GM21447 (cell line): ENCODE results near the gene SLC27A1.

Experiments
- ATAC-seq: cut with Tn5 transposase; IDR thresholded peaks from one replicate; pipeline ENCODE4 v1.9.1; 2021; ENCODE audit not compliant: unreplicated experiment

Gene SLC27A1

GRCh38 chr19:17470068-17470841 is at the start of gene SLC27A1:
Gene SLC27A1, plus strand, starts transcription at chr19:17470524. Its CDS starts 17 bp downstream, at chr19:17470541.
- ATAC-seq: peak; percentile 74

GRCh38 chr19:17421942-17422341 is 48.4 kb upstream of the SLC27A1 start:
- ATAC-seq: no peak

GRCh38 chr19:17423429-17424208 is 46.7 kb upstream of the SLC27A1 start:
- ATAC-seq: no peak

DNA sequence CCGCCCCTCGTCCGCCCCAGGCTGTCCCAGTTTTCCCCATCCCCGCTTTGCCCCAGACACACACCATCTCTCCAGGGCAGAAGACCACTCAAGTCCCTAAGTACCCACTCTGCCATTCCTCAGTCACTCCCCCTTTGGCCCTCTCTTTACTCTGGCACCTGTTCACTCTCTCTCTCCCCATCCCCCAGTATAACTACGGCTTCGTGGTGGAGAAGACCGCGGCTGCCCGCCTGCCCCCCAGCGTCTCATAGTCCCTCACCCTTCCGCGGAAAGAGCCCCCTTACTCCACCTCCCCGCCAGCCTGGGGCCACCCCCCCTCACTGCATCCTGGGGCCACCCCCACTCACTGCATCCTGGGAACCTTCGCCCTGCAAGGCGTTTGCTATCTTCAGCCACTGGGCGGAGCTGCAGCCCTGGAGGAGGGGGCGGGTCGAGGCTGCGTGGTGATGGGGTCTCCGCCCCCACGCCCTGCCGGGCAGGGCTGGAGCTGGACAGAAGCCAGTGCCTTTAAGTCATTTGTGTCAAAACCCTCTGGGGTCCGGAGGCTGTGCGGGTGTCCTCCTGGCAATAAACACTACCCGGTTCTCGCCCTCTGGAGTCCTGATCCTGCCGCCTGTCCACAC is 45.5 kb upstream of the SLC27A1 start:
- no peak for ATAC-seq

DNA sequence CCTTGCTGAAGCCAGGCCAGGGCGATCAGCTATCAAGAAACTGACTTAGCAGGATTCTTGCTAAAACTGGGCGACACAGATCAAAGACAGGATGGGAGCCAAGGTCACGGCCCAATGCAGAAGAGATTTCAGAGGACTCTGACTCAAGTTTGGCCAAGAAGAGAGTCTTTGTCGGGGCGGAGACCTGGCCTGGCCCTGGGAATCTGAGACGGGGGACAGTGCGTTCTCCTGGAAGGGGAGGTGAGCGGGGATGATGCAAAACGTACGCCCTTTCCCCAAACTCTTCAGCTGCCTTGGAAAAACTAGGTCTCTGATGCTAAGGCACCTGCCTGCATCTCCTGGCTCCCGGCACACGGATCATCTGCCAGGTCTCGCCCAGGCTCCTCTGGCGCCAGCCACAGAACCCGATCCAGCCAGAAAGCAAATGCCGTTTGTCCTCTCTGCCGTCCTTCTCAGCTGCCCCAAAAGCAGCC is 40.6 kb upstream of the SLC27A1 start:
- ATAC-seq: no peak

GRCh38 chr19:17431417-17431816 is 38.9 kb upstream of the SLC27A1 start:
- no peak for ATAC-seq

DNA sequence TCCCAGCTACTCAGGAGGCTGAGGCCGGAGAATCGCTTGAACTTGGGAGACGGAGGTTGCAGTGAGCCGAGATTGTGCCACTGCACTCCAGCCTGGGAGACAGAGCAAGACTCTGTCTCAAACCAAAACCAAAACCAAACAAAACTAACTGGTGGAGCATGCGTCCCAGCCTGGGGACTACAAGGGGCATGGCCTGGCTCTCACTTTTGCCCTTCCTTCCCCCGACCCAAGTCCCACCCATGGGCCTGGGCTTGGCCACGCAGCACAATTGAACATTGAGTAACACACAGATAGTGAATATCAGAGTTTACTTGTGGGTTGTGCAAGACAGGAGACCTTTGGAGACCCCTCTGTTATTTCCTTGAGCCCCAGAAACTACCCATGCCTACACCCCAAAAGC is 35.1 kb upstream of the SLC27A1 start:
- no peak for ATAC-seq

DNA sequence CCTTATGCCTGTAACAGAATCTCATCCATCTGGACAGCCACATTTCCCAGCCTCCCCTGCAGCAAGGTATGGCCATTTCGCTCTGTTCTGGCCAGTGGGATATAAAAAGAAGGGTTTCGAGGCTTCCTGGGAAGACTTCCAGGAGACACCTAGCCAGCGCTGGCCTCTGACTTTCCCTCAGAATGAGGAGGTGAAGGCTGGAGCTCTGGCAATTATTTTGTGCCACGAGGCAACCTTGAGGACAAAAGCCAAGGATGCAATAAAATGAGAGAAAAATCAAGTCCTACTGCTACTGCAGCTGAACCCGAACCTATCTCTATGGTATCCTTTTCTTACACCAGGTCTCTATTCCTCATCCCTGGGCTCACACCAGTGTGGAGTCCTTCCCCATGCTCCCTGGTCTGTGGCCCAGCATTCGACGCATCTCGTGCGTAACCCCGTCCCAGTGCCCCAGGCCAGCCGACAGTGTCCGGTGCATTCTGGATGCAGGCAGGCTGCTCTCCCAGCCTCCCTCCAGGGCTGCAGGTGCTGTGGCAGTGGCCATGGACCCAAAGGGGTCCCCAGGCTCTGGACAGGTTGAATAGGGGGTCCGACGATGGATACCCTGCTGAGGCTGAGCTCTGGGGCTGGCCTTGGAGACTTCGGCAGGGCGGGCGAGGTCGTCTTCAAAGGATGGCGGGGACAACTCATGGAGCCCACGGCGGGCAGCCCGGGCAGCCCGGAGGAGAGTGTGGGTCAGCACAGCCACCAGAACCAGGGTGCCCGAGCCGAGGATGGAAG is 34.0 kb upstream of the SLC27A1 start:
- ATAC-seq: no peak

- no peak for ATAC-seq
Measured at GRCh38 chr19:17436874-17437267, 33.5 kb upstream of the SLC27A1 start.

DNA sequence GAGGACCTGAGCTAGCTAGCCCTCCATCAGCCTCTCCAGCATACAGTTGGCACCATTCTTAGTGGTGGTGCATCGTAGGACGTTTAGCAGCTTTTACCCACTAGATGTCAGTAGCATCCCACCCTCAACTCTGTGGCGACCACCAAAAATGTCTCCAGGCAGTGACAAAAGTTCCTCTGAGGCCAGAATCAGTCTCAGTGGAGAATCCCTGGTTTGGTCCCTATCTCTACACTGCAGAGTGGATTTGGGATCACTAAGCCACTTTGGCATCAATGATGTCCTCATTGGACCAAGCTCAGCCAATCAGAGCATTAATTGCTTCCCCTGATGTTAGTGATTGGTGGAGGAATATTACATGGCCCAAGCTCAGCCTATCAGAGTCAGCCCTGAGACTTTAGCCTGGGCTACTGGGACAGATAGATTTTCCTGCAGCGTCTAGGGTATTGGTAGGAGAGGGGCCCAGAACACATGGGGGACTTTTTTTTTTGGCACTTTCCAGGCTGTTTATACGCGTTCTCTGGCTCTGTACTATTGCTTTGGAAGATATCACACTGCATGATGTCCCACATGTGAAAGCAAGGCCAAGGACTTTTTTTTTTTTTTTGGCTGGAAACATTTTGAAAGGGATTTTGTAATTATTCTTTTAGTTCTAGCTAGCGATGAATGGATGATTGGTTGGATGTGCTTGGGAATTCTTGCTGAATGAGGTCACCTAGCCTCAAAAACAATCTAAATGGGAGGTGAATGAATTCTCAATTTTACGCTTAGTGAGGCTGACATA is 28.9 kb upstream of the SLC27A1 start:
- no peak for ATAC-seq

- no peak for ATAC-seq
Measured at GRCh38 chr19:17445526-17446165, 24.7 kb upstream of the SLC27A1 start.

GRCh38 chr19:17447704-17448130 is 22.6 kb upstream of the SLC27A1 start:
- ATAC-seq: no peak

DNA sequence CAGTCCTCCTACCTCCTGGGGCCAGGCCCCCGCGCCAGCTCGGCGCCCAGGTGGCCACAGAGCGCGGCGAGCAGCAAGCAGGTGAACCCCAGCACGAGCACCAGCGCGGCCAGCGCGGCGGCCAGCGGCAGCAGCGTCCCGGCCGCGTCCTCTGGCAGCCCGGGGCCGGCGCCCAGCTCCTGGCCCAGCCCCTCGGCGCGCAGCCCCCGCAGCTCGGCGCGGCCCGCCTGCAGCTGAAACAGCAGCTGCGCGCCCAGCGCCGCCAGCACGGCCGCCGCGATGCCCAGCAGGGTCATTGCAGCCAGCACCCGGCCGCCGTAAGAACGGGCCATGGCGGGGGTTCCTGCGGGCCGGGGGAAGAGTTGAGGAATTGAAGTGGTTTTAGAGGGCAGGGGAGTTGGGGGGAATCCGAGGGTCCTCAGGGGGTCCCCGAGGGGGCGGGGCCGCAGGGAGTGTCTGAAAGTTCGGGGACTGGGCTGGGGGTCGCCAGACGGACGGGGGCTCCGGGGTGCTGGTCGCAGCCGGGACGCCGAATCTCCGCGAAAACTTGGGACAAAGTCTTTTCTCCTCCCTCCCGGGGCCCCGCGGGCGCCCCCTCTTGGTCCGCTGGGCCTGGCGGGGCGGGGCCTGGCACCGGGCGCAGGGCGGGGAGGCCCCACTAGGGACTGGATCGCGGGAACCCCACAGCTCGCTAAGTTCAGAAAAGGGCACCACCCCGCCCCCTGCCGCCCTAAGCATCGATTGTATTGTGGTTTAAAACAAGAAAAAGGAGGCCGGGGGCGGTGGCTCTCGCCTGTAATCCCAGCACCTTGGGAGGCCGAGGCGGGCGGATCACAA is 22.0 kb upstream of the SLC27A1 start, which contains the start of gene TMEM221:
Gene TMEM221, minus strand, starts transcription at position 538 of the 837 bp plus-strand sequence. Its CDS starts 206 bp downstream, at position 332.
- ATAC-seq: no peak

DNA sequence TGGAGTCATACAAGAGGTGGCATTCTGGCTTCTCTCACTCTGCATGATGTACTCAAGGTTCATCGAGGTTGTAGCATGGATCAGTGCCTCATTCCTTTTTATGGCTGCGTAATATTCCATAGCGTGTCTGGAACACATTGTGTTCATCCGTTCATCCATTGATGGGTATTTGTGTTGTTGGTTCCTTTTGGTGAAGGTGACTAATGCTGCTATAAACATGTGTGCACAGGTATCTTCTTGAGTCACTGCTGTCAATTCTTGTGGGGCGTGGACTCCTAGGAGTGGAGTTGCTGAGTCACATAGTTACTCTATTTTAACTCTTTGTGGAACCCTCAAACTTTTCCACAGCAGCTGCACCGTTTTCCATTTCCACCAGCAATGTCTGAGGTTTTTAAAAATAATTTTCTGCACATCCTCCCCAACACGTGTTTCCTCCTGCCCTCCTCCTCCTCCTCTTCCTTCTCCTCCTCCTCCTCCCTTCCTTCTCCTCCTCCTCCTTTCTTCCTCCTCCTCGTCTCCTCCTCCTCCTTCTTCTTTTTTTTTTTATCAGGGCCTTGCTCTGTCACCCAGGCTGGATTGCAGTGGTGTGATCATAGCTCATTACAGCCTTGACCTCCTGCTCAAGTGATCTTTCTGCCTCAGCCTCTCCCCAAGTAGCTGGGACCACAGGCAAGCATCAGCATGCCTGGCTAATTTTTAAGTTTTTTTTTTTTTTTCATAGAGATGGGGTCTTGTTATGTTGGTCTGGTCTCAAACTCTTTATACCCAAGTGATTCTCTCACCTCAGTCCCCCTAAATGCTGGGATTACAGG is 19.9 kb upstream of the SLC27A1 start:
- ATAC-seq: no peak

- no peak for ATAC-seq
Measured at GRCh38 chr19:17451820-17452219, 18.5 kb upstream of the SLC27A1 start.

- ATAC-seq: no peak
Measured at GRCh38 chr19:17454576-17455071, 15.7 kb upstream of the SLC27A1 start.

GRCh38 chr19:17455308-17456123 is 14.8 kb upstream of the SLC27A1 start:
- no peak for ATAC-seq
